C4-2B (cell line): ENCODE results near the gene B4GALNT2.

ENCODE experiments used
- ZFX ChIP-seq: fragments of 450-650 bp; IDR thresholded peaks from 2 replicates; pipeline ENCODE4 v1.6.1; 2017
- TF ChIP-seq, protein P1 (sequence below): fragments of 450-650 bp; conservative IDR thresholded peaks from 2 replicates; pipeline ENCODE4 v1.5.1; 2017; ENCODE audit warnings: mild to moderate bottlenecking

DNA sequence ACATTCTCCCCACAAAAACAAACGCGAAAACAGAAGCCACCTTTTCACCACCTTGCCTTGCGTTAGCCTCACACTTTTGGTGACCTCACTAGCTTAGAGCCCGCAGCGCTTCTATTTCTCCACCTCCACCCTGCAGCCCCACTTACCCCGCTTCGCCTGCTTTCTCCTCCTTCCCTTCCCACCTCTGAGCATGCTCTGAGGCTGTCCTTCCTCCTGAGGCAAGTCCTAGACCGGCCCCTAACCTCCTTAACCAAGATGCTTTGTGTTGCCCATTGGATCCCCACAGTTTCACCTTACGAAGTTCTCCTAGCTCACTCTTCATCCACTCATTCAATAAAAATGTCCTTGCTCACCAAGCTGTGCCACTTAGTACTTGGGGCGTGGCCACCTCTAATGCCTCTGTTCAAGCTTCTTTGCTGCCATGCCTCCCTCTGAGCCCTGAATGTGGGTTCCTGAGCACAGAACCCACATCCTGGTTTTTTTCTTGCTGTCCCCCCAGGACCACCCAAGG lies 76.5 kb downstream of the B4GALNT2 start:
- TF ChIP-seq, protein P1, sequence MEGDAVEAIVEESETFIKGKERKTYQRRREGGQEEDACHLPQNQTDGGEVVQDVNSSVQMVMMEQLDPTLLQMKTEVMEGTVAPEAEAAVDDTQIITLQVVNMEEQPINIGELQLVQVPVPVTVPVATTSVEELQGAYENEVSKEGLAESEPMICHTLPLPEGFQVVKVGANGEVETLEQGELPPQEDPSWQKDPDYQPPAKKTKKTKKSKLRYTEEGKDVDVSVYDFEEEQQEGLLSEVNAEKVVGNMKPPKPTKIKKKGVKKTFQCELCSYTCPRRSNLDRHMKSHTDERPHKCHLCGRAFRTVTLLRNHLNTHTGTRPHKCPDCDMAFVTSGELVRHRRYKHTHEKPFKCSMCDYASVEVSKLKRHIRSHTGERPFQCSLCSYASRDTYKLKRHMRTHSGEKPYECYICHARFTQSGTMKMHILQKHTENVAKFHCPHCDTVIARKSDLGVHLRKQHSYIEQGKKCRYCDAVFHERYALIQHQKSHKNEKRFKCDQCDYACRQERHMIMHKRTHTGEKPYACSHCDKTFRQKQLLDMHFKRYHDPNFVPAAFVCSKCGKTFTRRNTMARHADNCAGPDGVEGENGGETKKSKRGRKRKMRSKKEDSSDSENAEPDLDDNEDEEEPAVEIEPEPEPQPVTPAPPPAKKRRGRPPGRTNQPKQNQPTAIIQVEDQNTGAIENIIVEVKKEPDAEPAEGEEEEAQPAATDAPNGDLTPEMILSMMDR: no peak
- TF ChIP-seq ZFX: no peak
